ENCODE measurements around the gene SP2.
"Not testable (repeated sequence)": the region's sequence is repeated elsewhere in the genome, so short reads cannot be mapped to it uniquely, and the experiment has no call there.

The SP2 gene

GRCh38 chr17:47929218-47930000 is 33.4 kb downstream of the SP2 start:
- H3K9ac ChIP-seq (ENCODE audit: low read length): no peak overlapping the region
- 0 out of 2 replicates have a peak, but pooled peaks cover 5% of the 10 kb centered on the region for H3K4me1 ChIP-seq (ENCODE audit: low read length)
- no peaks in the 10 kb centered on the region for H3K79me2 ChIP-seq (ENCODE audit: low read length)
- no peak overlapping the region for H3K4me2 ChIP-seq (ENCODE audit: low read length)
- H3K27me3 ChIP-seq (ENCODE audit: low read depth, low read length): no peaks in the 10 kb centered on the region
- H3K36me3 ChIP-seq (replicated peaks; ENCODE audit: low read depth, low read length): peaks cover 17% of the 10 kb centered on the region
- H2AFZ ChIP-seq (ENCODE audit: low read depth, low read length): no peak overlapping the region
- H3K27ac ChIP-seq (ENCODE audit: low read length): no peak overlapping the region
- no peaks in the 10 kb centered on the region for H3K9me3 ChIP-seq (ENCODE audit: insufficient read depth, low read length)
- H3K4me3 ChIP-seq (ENCODE audit: low read length): no peak overlapping the region
- no peak for TF ChIP-seq EZH2phosphoT487 (IDR thresholded peaks at IDR 0.05; ENCODE audit: low read depth)
- no peak for TF ChIP-seq CTCF (IDR thresholded peaks at IDR 0.05; ENCODE audit: low read depth, low read length)
- no peaks in the 10 kb centered on the region for H4K20me1 ChIP-seq (ENCODE audit: insufficient read depth, low read length)

- H4K20me1 ChIP-seq (ENCODE audit: insufficient read depth, low read length): no peaks in the 10 kb centered on the region
- no peak for TF ChIP-seq CTCF (IDR thresholded peaks at IDR 0.05; ENCODE audit: low read depth, low read length)
- TF ChIP-seq EZH2phosphoT487 (IDR thresholded peaks at IDR 0.05; ENCODE audit: low read depth): no peak
- H3K79me2 ChIP-seq (ENCODE audit: low read length): no peaks in the 10 kb centered on the region; the same call in 1 of the 2 replicates
- no peak overlapping the region for H2AFZ ChIP-seq (ENCODE audit: low read depth, low read length)
- H3K4me3 ChIP-seq (ENCODE audit: low read length): no peak overlapping the region
- no peaks in the 10 kb centered on the region for H3K9me3 ChIP-seq (ENCODE audit: insufficient read depth, low read length)
- no peak overlapping the region for H3K4me2 ChIP-seq (ENCODE audit: low read length)
- no peak overlapping the region for H3K27ac ChIP-seq (ENCODE audit: low read length)
- peaks cover 9% of the 10 kb centered on the region for H3K36me3 ChIP-seq (replicated peaks; ENCODE audit: low read depth, low read length)
- H3K4me1 ChIP-seq (ENCODE audit: low read length): 0 out of 2 replicates have a peak, but pooled peaks cover 5% of the 10 kb centered on the region
- H3K9ac ChIP-seq (ENCODE audit: low read length): no peak overlapping the region
- no peaks in the 10 kb centered on the region for H3K27me3 ChIP-seq (ENCODE audit: low read depth, low read length)
Observed at GRCh38 chr17:47931848-47932247, 35.8 kb downstream of the SP2 start.

GRCh38 chr17:47934856-47935255 is 38.8 kb downstream of the SP2 start:
- no peaks in the 10 kb centered on the region for H3K4me1 ChIP-seq (ENCODE audit: low read length)
- H3K9ac ChIP-seq (ENCODE audit: low read length): no peak overlapping the region
- peaks cover 4% of the 10 kb centered on the region for H3K36me3 ChIP-seq (replicated peaks; ENCODE audit: low read depth, low read length)
- TF ChIP-seq EZH2phosphoT487 (IDR thresholded peaks at IDR 0.05; ENCODE audit: low read depth): no peak
- TF ChIP-seq CTCF (IDR thresholded peaks at IDR 0.05; ENCODE audit: low read depth, low read length): no peak
- H4K20me1 ChIP-seq (ENCODE audit: insufficient read depth, low read length): no peaks in the 10 kb centered on the region
- no peaks in the 10 kb centered on the region for H3K9me3 ChIP-seq (ENCODE audit: insufficient read depth, low read length)
- H3K4me2 ChIP-seq (ENCODE audit: low read length): no peak overlapping the region
- no peak overlapping the region for H3K4me3 ChIP-seq (ENCODE audit: low read length)
- H2AFZ ChIP-seq (ENCODE audit: low read depth, low read length): no peak overlapping the region
- no peak overlapping the region for H3K27ac ChIP-seq (ENCODE audit: low read length)
- H3K27me3 ChIP-seq (ENCODE audit: low read depth, low read length): no peaks in the 10 kb centered on the region
- no peaks in the 10 kb centered on the region; the same call in 1 of the 2 replicates for H3K79me2 ChIP-seq (ENCODE audit: low read length)

- H3K9me3 ChIP-seq (ENCODE audit: insufficient read depth, low read length); H3K4me1 ChIP-seq (ENCODE audit: low read length); H3K9ac ChIP-seq (ENCODE audit: low read length); H3K79me2 ChIP-seq (ENCODE audit: low read length); H3K4me3 ChIP-seq (ENCODE audit: low read length); H3K27ac ChIP-seq (ENCODE audit: low read length); H2AFZ ChIP-seq (ENCODE audit: low read depth, low read length); H3K36me3 ChIP-seq (replicated peaks; ENCODE audit: low read depth, low read length); H3K4me2 ChIP-seq (ENCODE audit: low read length); H4K20me1 ChIP-seq (ENCODE audit: insufficient read depth, low read length); H3K27me3 ChIP-seq (ENCODE audit: low read depth, low read length): not testable (repeated sequence)
Observed at GRCh38 chr17:47935468-47935867, 39.4 kb downstream of the SP2 start.

All from OCI-LY3 (cell line).